Measurements from ENCODE around the gene ITGA6.

GRCh38 chr2:172540421-172540820 lies 113.0 kb downstream of the ITGA6 start:
- no peak for TF ChIP-seq CTCF (IDR thresholded peaks at IDR 0.05; ENCODE audit: low read depth, low read length, poor library complexity, severe bottlenecking)
- TF ChIP-seq EZH2phosphoT487 (IDR thresholded peaks at IDR 0.05; ENCODE audit: borderline replicate concordance, low read length), result no peak

Data from DOHH2 (cell line).